Neuronal stem cell (in vitro differentiated cells): ENCODE results near the gene CYLD.
A peak's percentile ranks its signal among the peaks of the same experiment; 100 is the strongest.

ENCODE experiments used
- DNase-seq: peaks from one replicate; pipeline ENCODE4 v3.0.0-alpha.2; 2013; ENCODE audit warnings: low spot score
- H2AFZ ChIP-seq: one replicate; pipeline ENCODE4 v1.6.1; 2013; ENCODE audit warnings: mild to moderate bottlenecking, low read length, inconsistent platforms
- H2AK5ac ChIP-seq: 2 replicates; pipeline ENCODE4 v1.6.1; 2013; ENCODE audit warnings: low read depth, mild to moderate bottlenecking, inconsistent platforms, low read length, moderate library complexity, mixed read lengths
- H2BK120ac ChIP-seq: 2 replicates; pipeline ENCODE4 v1.6.1; 2013; ENCODE audit warnings: low read depth, mild to moderate bottlenecking, inconsistent platforms, low read length, moderate library complexity, mixed read lengths
- H2BK12ac ChIP-seq: one replicate; pipeline ENCODE4 v1.6.1; 2013; ENCODE audit warnings: low read length, inconsistent platforms
- H2BK15ac ChIP-seq: 2 replicates; pipeline ENCODE4 v1.6.1; 2013; ENCODE audit warnings: mild to moderate bottlenecking, low read length, inconsistent platforms, mixed read lengths
- H2BK5ac ChIP-seq: one replicate; pipeline ENCODE4 v1.6.1; 2013; ENCODE audit warnings: inconsistent platforms, mild to moderate bottlenecking, low read length, moderate library complexity
- H3K14ac ChIP-seq: one replicate; pipeline ENCODE4 v1.6.1; 2013; ENCODE audit warnings: low read length, inconsistent platforms
- H3K18ac ChIP-seq: 2 replicates; pipeline ENCODE4 v1.6.1; 2013; ENCODE audit warnings: low read length, inconsistent platforms
- H3K23ac ChIP-seq: 2 replicates; pipeline ENCODE4 v1.6.1; 2013; ENCODE audit warnings: low read depth, mild to moderate bottlenecking, mixed read lengths, low read length, inconsistent platforms; ENCODE audit not compliant: poor library complexity
- H3K27ac ChIP-seq: replicated peaks from 3 replicates; pipeline ENCODE4 v1.5.1; 2013; ENCODE audit warnings: low read length, inconsistent platforms
- H3K27me3 ChIP-seq, 3 experiments: 2 replicates each; pipeline ENCODE4 v1.6.1; 2013; ENCODE audit warnings: low read length in 3 of 3, mild to moderate bottlenecking in 2 of 3, inconsistent platforms in 1 of 3, low read depth in 1 of 3, mixed read lengths in 1 of 3, moderate library complexity in 1 of 3; ENCODE audit not compliant: control insufficient read depth in 3 of 3, insufficient read depth in 3 of 3
- H3K36me3 ChIP-seq, 2 donors: replicated peaks in 1 of 2; 2 replicates each; pipeline ENCODE4 v1.6.1; 2013; ENCODE audit warnings: low read length in 2 of 2; ENCODE audit not compliant: control insufficient read depth in 2 of 2, insufficient read depth in 2 of 2
- H3K4ac ChIP-seq: 2 replicates; pipeline ENCODE4 v1.6.1; 2013; ENCODE audit warnings: inconsistent platforms, mild to moderate bottlenecking, low read length, moderate library complexity
- H3K4me1 ChIP-seq, 2 donors: 1 replicate in 1 of 2; 2 replicates in 1 of 2; pipeline ENCODE4 v1.6.1; 2013; ENCODE audit warnings: low read length in 2 of 2, low read depth in 1 of 2; ENCODE audit not compliant: control insufficient read depth in 2 of 2, insufficient read depth in 1 of 2
- H3K4me2 ChIP-seq: one replicate; pipeline ENCODE4 v1.6.1; 2013; ENCODE audit warnings: mild to moderate bottlenecking, low read length, inconsistent platforms; ENCODE audit not compliant: insufficient read depth, poor library complexity, severe bottlenecking
- H3K4me3 ChIP-seq, 2 donors: 2 replicates each; pipeline ENCODE4 v1.5.1; 2013; ENCODE audit warnings: low read length in 2 of 2, mild to moderate bottlenecking in 2 of 2, inconsistent platforms in 1 of 2, moderate library complexity in 1 of 2
- H3K79me1 ChIP-seq: one replicate; pipeline ENCODE4 v1.6.1; 2013; ENCODE audit warnings: low read depth, mild to moderate bottlenecking, inconsistent platforms, low read length, moderate library complexity
- H3K9ac ChIP-seq: one replicate; pipeline ENCODE4 v1.6.1; 2013; ENCODE audit warnings: mild to moderate bottlenecking, low read depth, low read length, inconsistent platforms; ENCODE audit not compliant: poor library complexity
- H3K9me3 ChIP-seq, 2 donors: replicated peaks in 1 of 2; 2 replicates each; pipeline versions ENCODE3 to v1.6.1; 2013; ENCODE audit warnings: low read length in 2 of 2, mild to moderate bottlenecking in 2 of 2, inconsistent platforms in 1 of 2, low read depth in 1 of 2, mixed read lengths in 1 of 2, moderate library complexity in 1 of 2; ENCODE audit not compliant: control insufficient read depth in 2 of 2, insufficient read depth in 1 of 2
- H4K8ac ChIP-seq: one replicate; pipeline ENCODE4 v1.6.1; 2013; ENCODE audit warnings: low read depth, mild to moderate bottlenecking, inconsistent platforms, low read length, moderate library complexity
- H4K91ac ChIP-seq: one replicate; pipeline ENCODE4 v1.6.1; 2013; ENCODE audit warnings: low read length, low read depth, mild to moderate bottlenecking, inconsistent platforms; ENCODE audit not compliant: poor library complexity
- WGBS, 2 donors: extraction: QIAGEN DNeasy Blood & Tissue Kit; methylation state at CpG; one replicate each; pipeline ENCODE4 v1.1.7; 2013; ENCODE audit warnings: missing lambda C conversion rate in 2 of 2, mixed read lengths in 1 of 2; ENCODE audit not compliant: insufficient read length in 2 of 2, insufficient replicate concordance in 1 of 2; ENCODE audit errors: extremely low coverage in 2 of 2; 5-methylcytosine and 5-hydroxymethylcytosine counted together

The CYLD gene

DNA sequence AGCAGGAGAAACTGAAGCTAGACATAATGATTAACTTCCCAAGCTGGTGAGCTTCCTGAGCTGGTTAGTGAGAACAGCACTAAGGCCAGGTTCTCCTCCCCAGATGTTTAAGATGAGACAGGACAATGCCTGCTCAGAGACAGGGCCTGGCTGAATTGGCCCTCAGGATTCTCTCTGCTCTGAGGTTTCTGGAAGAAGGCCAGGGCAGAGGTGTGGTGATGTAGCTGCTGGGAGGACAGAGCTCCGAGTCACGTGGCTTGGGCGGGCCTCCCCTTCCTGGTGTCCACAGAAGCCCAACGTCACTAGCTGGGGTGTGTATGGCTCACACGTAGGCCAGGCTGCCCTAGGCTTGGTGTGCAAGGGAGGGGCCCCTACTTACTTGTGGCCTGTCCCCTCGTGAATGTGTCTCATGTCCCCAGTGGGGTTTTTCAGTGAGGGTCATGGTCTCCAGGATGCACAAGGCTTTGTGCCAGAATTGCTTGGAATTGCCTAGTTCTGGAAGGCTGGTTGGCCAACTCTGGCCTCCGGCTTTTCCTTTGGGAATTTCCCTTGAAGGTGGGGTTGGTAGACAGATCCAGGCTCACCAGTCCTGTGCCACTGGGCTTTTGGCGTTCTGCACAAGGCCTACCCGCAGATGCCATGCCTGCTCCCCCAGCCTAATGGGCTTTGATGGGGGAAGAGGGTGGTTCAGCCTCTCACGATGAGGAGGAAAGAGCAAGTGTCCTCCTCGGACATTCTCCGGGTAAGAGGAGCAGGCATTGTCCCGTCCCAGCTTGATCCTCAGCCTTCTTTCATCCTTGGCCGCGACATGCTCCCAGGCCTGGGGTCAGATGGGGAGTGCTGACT lies 45.1 kb upstream of the CYLD start:
- H3K4ac ChIP-seq = no peak overlapping the region

DNA sequence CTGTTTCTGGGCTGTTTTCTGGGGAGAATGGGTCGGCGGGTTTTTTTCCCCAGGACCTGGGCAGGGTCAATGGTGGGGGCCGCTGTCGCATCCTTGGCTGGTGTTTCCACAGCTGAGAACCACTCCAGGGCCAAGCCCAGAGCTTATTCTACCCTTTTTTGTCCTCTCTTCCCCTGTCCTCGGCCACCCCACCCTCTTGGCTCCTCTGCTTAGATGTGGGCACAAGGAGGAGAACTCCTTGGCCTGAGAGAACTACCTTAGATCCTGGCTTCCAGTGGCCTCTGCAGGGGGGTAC lies 44.5 kb upstream of the CYLD start:
- H2BK15ac ChIP-seq = peak overlapping the region; percentile 11
- DNase-seq = no peak
- H3K79me1 ChIP-seq = no peaks in the 10 kb centered on the region
- no peak overlapping the region for H3K4me2 ChIP-seq
- no peak overlapping the region for H4K8ac ChIP-seq
- H4K91ac ChIP-seq = no peak overlapping the region
- no peak overlapping the region for H2BK120ac ChIP-seq
- peak overlapping the region; percentile 5 for H3K18ac ChIP-seq
- H3K9me3 ChIP-seq = peaks cover 0 to 1% of the 10 kb centered on the region in 2 donors
- no peak overlapping the region for H2BK5ac ChIP-seq
- no peak overlapping the region for H2BK12ac ChIP-seq
- H3K4me3 ChIP-seq = no peak overlapping the region
- H2AK5ac ChIP-seq = no peak overlapping the region
- H2AFZ ChIP-seq = no peak overlapping the region
- H3K27ac ChIP-seq = no peak overlapping the region
- no CpG with 5 or more reads among the region's 5 CpGs for WGBS, 2 donors
- H3K9ac ChIP-seq = no peak overlapping the region
- H3K4ac ChIP-seq = no peak overlapping the region
- H3K14ac ChIP-seq = no peak overlapping the region
- H3K36me3 ChIP-seq = no peaks in the 10 kb centered on the region
- peaks cover 0 to 11% of the 10 kb centered on the region in 2 donors for H3K4me1 ChIP-seq
- H3K27me3 ChIP-seq = peaks cover 2 to 42% (median 21%) of the 10 kb centered on the region in 3 experiments
- H3K23ac ChIP-seq = no peak overlapping the region

More for the DNA sequence above, 45.1 kb upstream of the CYLD start:
- no peak overlapping the region for H3K14ac ChIP-seq
- peaks cover 0 to 11% of the 10 kb centered on the region in 2 donors for H3K4me1 ChIP-seq
- H3K4me3 ChIP-seq = no peak overlapping the region
- H4K8ac ChIP-seq = no peak overlapping the region
- no peak overlapping the region for H2BK5ac ChIP-seq
- H3K36me3 ChIP-seq = no peaks in the 10 kb centered on the region
- WGBS, 2 donors = no CpG with 5 or more reads among the region's 15 CpGs
- H3K79me1 ChIP-seq = no peaks in the 10 kb centered on the region
- H3K23ac ChIP-seq = no peak overlapping the region
- H4K91ac ChIP-seq = no peak overlapping the region
- H2AK5ac ChIP-seq = peak overlapping the region; percentile 51
- H3K9ac ChIP-seq = no peak overlapping the region
- H3K27me3 ChIP-seq = peaks cover 2 to 45% (median 21%) of the 10 kb centered on the region in 3 experiments
- no peak for DNase-seq
- peak overlapping the region; percentile 11 for H2BK15ac ChIP-seq
- H3K27ac ChIP-seq = no peak overlapping the region
- no peak overlapping the region for H3K4me2 ChIP-seq
- no peak overlapping the region for H2BK120ac ChIP-seq
- H2AFZ ChIP-seq = no peak overlapping the region
- no peak overlapping the region for H2BK12ac ChIP-seq
- H3K18ac ChIP-seq = peak overlapping the region; percentile 54
- H3K9me3 ChIP-seq = peaks cover 0 to 1% of the 10 kb centered on the region in 2 donors

DNA sequence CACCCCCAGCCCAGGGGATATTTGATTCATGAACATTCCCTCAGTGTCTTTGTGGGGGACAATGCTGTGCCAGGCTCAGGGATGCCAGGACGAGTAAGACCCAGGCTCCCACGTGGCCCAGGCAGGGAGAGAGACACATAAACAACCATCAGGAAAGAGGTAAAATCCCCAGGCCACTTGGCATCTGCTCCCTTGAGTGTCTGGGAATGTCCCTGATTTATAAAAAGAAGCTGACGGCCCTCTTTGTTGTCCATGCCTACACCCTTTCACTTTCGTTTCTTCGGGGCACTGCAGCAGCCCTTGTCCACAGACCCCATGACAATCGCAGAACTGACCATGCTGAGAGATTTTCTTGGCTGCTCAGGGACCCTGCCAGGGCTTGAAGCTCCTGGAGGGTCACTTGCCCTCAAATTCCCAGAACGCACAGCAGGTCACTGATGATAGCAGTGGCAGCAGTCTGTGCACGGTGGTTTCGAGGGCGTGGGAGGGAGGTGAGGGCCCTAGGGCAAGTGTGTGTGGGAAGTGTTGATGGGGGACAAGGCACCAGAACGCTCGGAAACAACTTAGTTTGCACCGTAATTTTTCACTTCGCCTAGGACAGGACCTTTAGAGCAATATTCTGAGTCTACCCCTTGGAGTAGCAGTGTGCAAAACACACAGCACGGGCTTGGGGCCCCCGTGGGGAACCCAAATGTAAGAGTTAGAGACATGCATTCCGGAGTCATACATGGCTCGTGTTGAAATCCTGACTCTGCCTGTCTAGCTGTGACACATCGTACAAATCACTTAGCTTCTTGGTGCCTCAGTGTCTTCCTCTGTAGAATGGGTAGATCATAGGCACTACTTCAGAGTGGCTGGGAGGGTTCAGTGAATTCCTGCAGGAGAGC lies 43.8 kb upstream of the CYLD start:
- Histone ChIP-seq H4K91ac (no peak overlapping the region), H3K4me1 (peaks cover 0 to 9% of the 10 kb centered on the region in 2 donors), H3K79me1 (no peaks in the 10 kb centered on the region), H3K14ac (no peak overlapping the region), H3K9ac (no peak overlapping the region), H3K27ac (no peak overlapping the region), H2BK12ac (no peak overlapping the region), H3K4me2 (no peak overlapping the region), H3K18ac (peak overlapping the region; percentile 17), H3K23ac (no peak overlapping the region), H2AFZ (peak overlapping the region; percentile 74), H2BK5ac (no peak overlapping the region), H4K8ac (no peak overlapping the region), H2BK120ac (no peak overlapping the region), H3K27me3 (peaks cover 0 to 34% (median 14%) of the 10 kb centered on the region in 3 experiments), H2AK5ac (no peak overlapping the region), H3K4ac (no peak overlapping the region), H2BK15ac (no peak overlapping the region), H3K4me3 (no peak overlapping the region), H3K9me3 (peaks cover 0 to 1% of the 10 kb centered on the region in 2 donors), H3K36me3 (no peaks in the 10 kb centered on the region)
- DNase-seq = no peak
- WGBS, 2 donors = no CpG with 5 or more reads among the region's 19 CpGs
